Activated CD4-positive, alpha-beta T cell treated with anti-CD3 and anti-CD28 coated beads, Interleukin-2, amount 50 U/mL, for 16 hours (primary cell): ENCODE results near the gene PFN4.
"Not testable (repeated sequence)": the region's sequence is repeated elsewhere in the genome, so short reads cannot be mapped to it uniquely, and the experiment has no call there.

Experiments
- DNase-seq: peaks from one replicate; pipeline ENCODE4 v3.0.0-alpha.2; 2020

The PFN4 gene

DNA sequence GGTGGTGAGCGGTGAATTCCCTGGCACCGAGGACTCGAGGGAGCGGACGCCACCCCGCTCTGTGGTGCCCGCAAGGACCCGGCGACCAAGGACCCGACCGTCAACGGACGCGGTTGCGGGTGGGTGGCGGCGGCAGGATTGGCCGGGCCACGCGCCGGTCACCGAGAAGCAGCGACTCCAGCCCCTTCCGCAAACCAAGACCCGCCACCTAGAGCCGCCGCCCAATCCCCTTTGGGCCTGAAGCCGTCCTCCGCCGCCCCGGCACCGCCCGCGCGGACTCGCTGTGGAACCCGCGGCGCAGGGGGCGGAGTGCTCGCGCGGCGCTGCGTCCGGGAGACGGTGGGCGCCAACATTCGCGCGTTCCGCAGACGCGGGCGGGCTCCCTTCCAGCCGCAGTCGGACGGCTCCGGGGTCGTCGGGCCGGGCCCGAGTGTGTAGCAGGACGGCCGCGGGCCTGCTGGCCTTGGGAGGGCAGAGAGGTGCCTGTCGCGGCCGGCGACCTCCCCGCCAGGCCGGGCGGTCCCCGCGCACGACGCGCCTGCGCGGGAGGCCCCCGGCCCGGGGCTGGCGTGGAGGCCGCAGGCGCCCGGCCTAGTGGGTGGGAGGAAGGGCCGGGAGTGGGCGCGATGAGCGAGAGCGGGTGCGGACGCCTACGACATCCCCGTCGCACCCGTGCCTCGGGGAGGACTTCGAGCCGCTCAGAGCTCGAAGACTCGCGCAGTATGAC lies at the start of gene PFN4, which contains the start of gene FAM228B:
TSS of gene PFN4 (minus strand) at position 140 of the 727 bp plus-strand sequence. CDS start 799 bp downstream, outside the sequence.
TSS of gene FAM228B (plus strand) at position 275 of the 727 bp plus-strand sequence. CDS start 893 bp downstream, outside the sequence.
- peak; percentile 82 for DNase-seq

DNA sequence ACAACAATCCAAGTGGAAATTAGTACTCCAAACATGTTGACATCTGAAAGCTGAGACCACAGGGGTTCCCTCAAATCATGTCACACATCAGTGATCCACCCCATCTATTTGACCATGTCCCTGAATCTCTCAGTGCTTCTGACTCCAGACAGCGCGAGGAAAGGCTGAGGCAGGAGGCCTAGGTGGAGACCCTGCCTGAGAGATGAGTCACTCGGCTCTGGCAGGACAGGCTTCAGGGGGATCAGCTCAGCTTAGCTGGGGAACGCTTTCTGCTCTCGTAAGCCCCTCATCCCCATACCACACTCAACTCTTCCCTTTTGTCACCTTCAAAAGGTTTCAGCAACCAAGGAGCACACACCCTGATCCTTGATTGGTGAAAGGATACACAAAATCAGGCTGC lies 45.9 kb upstream of the PFN4 start:
- DNase-seq = no peak

DNA sequence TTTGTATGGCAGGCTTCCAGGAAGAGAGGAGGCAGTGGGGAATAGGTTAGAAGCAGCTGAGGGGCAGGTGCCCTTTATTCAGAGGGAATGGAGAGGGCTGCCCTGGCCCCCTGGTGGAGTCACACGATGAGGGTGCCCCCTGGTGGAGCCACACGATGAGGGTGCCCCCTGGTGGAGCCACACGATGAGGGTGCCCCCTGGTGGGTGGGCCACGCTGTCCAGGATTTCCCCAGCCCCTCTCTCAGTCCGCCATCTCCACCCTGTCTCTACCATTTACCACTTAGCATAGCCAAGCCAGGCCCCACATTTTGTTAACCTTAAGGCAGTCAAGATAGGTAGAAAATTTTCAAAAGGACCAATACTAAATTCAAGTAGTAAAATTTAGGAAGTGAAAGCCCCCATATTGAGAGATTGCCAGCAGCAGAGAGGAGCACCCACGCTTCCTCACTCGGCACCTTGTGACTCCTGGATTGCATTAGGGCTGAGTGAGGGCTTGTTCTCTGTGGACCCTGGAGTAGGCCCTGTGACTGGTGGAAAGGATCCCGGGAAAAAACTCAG lies 41.4 kb upstream of the PFN4 start:
- DNase-seq = peak; percentile 25

DNA sequence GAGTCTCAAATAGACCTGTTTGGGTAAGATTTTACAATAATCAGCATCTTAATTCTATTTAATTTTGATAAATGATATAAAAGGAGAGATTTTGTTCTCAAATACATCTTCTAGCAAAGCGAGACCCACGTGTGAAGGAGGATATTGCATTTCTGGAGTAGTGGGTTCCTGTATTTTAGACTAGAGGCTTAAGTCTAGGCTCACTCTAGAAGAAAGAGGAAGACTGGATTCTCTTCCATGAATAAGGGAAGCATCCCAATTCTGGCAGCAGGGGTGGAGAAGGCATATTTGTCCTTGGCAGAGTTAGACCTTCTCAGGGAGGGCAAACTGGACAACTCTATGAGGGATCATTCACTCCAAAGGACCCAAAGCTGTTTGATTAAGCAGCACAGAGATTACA lies 40.5 kb upstream of the PFN4 start:
- no peak for DNase-seq

DNA sequence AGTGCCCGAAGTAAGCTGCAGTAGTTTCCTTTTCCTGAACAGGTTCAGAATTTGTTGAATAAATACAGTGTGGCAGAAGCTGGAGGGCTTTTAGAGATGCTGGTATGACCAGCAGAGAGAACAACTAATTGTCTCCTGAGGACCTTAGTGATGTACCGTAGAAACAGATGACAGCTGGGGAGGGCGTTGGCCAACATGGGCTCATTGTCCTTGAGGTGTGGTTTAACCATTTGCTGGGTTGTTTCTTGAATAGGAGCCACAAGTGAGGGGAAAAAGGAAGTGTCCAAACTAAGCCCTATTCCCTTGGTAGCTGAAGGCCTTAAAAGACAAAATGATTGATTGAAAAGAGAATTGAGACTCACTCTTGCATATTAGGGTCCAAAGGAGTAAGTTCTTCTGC lies 40.1 kb upstream of the PFN4 start:
- no peak for DNase-seq

DNA sequence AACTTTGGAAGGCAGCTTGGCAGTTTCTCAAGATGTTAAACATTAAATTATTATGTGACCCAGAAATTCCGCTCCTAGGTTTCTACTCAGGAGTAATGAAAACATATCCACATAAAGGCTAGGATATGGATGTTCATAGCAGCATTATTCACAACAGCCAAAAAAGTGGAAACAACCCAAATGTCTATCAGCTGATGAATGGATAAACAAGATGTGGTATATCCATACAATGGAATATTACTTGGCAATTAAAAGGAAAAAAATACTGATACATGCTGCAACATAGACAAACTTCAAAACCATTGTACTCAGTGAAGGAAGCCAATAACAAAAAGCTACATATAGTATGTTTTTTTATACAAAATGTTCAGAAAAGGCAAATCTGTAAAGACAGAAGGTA lies 39.4 kb upstream of the PFN4 start:
- no peak for DNase-seq

DNA sequence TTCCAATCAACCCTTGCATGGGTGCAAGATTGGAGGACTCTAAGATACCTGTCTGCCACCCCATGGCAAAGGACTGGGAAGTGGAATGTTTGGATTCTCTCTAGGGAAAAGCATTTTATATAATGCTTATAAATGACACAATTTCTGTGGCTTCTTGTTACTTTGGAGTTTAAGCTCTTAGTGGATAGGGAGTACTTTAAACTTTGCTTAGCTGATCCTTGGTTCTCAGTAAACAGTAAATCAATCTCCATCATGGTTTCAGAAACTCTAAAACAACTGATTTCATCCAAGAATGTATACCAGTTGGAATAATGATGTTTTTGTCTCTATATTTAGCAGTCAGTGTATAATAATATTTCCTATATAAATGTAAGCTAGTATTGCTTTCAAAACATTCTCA lies 37.6 kb upstream of the PFN4 start:
- no peak for DNase-seq

DNA sequence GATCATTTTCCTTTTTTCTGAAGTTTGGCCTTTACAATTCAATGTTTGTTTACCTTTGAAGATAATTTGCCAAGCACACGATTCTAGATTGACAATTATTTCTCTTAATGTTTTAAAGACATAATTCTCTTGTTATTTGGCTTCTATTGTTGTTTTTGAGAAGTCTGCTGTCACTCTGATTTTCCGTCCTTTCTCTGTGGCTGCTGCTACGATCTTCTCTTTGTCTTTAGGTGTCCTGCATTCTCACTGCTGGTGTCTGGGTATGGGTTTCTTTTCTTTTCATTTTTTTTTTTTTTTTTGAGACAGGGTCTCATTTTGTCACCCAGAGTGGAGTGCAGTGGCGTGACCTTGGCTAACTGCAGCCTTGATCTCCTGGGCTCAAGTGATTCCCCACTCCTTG lies 36.6 kb upstream of the PFN4 start:
- DNase-seq = no peak

GRCh38 chr2:24158131-24158530 lies 35.0 kb upstream of the PFN4 start:
- DNase-seq = no peak

- DNase-seq = no peak
Observed at GRCh38 chr2:24153478-24153877, 30.3 kb upstream of the PFN4 start.

GRCh38 chr2:24152413-24153197 lies 29.5 kb upstream of the PFN4 start:
- no peak for DNase-seq

DNA sequence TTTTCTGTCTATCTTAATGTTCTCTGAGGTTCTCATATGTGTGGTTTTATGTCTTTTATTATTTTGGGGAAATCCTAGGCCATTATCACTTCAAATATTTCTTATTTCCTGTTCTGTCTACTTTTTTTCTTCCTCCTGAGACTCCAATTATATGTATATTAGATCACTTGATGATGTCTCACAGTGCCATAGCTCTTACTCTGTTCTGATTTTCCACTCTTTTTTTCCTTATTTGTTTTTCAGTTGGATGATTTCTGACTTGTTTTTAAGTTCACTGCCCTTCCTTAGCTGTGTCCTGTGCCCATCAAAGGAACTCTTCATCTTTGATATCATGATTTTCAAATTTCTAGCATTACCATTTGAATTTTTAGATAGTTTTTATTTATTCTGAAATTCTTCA lies 24.2 kb upstream of the PFN4 start:
- no peak for DNase-seq

- not testable (repeated sequence) for DNase-seq
Observed at GRCh38 chr2:24140305-24140704, 17.2 kb upstream of the PFN4 start.

DNA sequence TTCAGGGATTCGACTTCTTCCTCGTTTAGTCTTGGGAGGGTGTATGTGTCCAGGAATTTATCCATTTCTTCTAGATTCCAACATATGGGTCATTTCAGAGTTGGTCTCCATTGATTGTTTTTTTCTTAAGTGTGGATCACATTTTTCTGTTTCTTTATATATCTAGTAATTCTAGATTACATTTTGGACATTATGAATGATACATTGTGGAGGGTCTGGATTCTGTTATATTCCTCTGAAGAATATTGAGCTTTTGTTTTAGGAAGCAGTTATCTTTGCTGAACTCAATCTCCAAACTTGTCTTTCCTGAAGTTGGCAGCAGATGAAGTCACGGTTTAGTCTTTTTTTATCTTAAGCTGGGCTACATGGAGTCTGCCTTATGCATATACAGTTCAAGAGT lies 9.4 kb upstream of the PFN4 start:
- DNase-seq = no peak

DNA sequence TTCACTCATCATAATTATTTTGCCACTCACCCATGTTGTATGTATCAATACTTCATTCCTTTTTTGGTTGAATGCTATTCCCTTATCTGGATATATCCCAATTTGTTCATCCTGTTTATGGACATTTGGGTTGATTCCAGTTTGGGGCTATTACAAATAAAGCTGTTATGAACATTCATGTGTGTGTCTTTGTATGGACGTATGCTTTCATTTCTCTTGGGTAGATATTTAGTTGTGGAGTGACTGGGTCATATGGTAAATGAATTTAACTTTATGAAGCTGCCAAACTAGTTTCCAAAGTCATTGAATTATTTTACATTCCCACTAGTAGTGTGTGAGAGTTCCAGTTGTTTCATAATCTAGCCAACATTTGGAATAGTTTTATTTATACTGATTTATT lies 2.8 kb upstream of the PFN4 start:
- no peak for DNase-seq

DNA sequence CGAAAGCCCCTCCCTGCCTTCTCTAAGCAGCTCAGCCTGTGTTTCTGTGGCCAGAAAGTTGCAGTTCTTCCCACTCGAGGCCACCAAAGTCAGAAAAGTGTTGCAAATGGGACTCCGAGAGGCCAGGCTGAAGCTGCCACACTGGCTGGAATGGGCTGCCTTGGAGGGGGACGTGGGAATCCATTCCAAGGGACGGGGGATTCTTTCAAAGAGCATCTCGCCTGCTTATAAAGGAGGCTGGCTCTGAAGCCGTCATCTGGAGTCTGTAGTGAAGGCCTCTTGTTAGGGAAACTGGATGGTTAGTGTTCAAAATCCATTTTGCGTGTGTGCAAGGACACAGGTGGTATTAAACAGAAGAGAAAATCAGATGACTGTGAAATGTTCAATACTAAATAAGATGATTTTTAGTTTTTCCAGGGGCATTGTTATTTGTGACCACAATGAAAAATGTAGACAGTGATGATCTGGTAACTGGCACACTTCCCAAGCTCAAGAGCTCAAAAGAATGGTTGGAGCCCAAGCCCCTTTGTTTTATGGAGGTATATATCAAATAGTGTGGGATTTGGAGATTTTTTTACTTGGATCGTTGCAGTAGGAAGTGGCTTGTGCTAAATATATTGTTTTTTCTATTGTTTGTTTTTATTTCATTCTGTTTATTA lies 917 bp upstream of the PFN4 start:
- no peak for DNase-seq

DNA sequence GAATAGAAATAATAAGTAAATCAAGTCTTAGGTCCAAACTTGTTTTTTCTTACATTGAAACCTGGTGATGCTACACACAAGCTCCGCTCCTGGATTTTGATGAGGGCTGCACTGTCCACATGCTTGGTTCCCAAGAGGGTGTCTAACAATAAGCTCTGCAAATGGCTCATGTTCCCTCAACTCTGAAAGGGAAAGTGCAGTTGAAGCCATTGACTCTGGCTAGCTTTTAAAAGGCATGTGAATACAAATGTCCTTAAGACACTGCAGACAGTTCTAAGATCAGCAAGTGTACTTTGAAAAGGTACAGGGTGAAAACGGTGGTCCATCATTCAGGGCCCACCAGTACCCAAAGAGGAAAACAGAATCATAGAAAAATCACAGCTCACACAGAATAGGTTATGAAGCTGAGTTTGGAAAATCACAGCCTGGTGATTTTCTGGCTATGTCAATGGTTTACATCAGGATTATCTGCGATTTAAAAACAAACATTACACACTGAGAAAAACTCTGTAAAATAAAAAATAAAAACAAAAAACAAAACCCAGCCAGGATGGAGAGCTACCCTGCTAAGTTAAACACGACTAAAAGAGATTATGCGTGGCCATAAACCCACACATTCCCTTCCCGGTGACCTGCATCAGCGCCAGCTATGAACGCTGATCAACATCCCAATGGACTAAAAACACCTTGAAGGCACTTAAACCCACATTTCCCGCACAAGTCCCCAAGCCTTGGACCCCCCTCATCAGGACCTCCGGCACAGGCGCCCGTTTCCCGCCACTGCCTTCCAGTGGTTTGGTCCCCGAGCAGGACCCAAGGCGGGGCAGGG lies 554 bp downstream of the PFN4 start:
- no peak for DNase-seq

DNA sequence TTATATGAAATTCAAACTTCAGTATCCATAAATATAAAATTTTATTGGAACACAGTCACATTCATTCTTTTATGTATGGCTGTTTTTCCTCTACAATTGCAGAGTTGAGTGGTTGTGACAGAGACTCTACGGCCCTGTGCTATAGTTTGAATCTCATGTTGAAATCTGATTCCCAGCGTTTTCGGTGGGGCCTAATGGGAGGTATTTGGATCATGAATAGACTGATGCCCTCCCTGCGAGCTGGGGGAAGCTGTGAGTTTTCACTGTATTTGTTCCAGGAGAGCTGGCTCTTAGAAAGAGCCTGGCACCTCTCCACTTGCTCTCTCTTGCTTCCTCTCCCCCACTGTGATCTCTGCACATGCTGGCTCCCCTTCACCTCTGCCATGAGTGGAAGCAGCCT lies 1.7 kb downstream of the PFN4 start:
- DNase-seq = no peak

GRCh38 chr2:24121066-24121465 lies 2.1 kb downstream of the PFN4 start:
- no peak for DNase-seq

- no peak for DNase-seq
Observed at GRCh38 chr2:24117902-24118301, 5.2 kb downstream of the PFN4 start.

DNA sequence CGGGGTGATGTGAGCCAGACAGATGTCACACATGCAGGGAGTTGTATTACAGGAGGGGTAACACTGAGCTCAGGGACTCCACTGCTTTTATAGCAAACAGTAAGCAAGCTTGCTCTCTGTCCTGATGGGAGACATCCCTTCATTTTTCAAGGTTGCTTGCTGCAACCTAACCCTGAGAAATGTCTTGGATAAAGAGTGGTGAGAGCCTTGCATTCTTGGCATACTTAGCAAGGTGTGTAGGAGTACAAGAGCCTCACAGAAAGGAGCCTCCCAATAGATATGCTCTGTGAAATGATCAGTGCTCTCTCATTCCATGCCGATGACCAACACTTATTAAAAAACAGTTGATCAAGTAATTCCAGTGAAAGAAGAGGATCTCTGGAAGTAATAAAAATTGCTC lies 8.1 kb downstream of the PFN4 start:
- DNase-seq = no peak

DNA sequence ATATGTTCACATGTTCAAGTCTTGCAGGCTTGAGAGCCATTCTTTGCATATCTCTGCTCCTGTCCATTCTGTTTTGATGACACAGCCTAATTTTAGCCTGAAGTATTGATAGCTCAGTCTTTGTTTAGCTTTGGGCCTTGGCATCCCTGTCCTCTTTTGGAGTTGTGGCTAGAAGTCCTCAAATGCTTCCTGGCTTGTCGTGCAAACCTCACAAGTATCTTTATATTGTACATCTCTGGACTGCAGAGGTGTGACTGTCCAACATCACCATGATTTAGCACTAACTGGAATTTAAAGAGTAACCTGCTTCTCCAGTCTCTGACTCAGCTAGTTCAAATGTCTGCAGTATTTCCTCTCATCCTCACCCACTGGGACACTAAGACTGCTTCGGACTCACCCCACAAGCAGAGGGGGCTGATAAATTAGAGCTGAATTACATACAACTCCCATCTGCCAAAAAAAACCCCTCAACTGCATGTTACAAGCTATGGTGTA lies 11.7 kb downstream of the PFN4 start:
- DNase-seq = no peak
